Measurements from ENCODE around the gene STT3B.

The STT3B gene

DNA sequence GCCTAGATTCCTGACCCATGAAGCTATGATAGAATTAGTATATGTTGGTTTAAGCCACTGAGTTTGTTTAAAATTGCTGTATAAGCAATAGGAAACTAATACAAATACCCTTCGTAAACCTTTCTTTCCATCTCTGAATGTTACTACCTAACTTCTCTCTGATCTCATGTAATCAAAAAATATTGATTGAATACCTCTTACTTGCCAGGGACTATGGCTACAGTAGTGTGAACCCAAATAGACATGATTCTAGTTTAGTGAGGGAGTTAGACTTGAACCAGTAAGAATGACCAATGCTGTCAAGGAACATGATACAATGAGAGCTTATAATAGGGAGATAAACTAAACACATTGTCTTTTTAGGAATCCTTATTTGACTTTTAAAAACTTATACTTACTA, 19.4 kb downstream of the STT3B start:
- DNase-seq (ENCODE audit: low read depth): no peak

DNA sequence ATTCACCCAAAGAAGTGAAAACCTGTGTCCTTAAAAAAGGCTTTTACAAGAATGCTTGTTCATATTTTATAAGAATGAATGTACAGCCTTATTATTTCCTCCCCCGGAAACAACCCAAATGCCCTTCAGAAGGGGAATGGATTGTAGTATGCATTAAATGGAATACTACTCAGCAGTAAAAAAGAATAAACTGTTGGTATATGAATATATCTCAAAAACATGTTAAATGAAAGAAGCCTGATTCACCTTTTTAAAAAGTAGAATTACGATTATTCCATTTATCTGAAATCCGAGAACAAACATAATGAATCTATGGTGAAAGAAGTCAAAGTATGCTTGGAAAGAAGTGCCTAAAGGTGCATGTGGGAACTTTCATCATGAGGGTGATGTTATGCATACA, 20.5 kb downstream of the STT3B start:
- no peak for DNase-seq (ENCODE audit: low read depth)

DNA sequence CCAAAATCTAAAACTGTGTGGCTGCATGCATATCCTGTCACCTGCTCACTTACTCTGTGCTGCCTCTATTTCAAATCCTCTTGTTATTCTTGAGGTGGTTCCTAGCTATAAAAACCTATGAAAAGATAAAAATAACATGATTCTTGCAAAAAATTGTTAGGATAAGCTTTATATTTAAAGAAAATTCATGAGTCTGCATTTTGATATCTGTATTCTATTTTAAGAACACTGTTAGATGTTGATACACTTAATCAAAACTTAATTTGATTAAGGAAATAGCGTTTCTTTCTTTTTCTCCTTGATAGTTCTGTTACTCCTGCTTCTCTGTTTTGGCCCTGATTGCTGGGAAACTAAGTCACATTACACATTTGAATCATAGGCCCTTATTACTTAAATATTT, 22.5 kb downstream of the STT3B start:
- no peak for DNase-seq (ENCODE audit: low read depth)

DNA sequence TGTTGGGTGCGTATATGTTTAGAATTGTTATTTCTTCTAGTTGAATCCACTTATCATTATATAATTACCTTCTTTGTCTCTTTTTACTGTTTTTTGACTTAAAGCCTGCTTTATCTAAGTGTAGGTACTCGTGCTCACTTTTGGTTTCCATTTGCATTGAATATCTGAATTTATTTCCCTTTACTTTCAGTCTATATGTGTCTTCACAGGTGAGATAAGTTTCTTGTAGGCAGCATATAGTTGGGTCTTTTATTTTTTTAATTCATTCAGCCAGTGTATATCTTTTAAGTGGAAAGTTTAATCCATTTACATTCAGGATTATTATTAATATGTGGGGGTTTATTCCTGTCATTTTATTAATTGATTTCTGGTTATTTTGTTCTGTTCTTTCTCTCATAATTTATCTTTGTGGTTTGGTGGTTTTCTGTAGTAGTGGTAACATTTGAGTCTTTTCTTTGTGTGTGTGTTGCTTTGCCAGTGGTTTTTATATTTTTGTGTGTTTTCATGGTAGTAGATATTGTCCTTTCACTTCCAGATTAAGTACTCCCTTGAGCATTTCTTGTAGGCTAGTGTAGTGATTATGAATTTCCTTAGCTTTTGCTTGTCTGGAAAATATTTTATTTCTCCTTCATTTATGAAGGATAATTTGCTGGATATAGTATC, 27.3 kb downstream of the STT3B start:
- DNase-seq (ENCODE audit: low read depth): no peak

DNA sequence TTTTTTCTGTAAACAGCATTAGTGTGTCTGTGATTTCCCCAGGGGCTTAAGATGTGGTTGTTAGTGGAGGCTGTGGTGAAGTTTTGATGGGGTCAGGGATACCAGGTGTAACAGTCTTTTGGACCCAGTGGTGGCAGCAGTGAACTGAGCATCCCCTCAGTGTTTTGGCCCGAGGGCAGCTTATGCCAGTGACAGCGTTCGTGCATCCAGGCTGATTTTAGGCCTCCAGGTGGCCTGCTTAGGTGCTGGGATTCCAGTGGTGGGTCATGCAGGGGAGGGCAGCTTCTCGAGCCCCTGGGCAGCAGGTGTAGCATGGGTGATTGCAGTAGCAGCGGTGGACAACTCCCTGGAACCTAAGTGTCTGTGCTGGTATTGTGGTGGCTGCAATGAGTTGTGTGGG, 29.2 kb downstream of the STT3B start:
- DNase-seq (ENCODE audit: low read depth): no peak

DNA sequence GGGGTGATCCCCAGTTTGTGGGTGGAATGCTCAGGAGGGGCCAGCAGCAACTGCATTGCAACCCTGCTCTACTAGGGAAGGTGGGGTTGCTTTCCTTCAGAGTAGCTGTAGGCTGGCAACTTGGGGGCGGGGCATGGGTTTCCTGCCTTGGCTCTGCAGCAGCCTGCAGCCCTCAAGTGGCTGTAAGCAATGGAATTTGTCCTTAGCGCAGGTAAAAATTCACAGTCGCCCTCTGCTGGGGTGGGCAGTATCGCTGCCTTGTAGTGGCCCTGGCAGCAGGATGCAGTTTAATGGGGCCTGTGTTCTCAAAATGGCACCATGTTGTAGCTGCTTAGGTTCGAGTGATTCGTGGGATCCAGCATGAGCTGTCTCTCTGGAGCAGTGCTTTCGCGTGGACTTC, 29.8 kb downstream of the STT3B start:
- no peak for DNase-seq (ENCODE audit: low read depth)

DNA sequence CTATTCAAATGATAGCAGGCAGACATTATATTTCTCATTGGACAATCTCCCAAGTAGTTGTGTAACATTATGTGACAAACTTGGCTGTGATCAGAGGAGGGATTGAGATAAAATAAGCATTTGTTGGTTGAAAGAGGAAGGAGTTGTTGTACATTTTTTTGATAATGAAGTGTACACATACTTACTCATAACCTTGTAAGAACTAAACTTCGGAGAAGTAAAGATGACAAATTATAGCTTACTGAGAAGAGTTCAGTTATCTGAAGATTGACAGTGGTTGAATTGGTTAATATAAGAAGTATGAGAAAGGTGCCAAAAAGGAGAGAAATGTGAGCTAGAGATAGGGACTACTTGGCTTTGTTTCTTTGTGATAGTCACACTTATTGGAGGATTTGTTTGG, 32.6 kb downstream of the STT3B start:
- no peak for DNase-seq (ENCODE audit: low read depth)

DNA sequence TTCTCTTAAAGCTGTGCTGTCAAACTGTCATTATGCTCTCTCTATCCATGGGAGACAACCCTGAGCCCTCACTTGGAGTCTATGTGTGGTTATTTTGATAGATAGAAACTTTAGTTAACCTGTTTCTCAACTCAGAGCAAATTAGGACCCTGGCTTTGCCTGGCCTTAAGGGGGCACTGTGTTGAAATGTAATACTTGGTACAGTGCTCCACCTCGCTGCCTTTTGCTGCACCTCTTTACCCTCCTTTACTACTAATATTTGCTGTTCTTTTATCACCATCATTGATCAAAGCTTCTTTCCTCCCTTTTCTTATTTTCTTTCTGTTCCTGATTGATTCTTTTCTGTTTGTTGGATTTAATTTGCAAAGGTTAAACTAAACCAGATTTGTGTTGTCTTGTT, 34.3 kb downstream of the STT3B start:
- no peak for DNase-seq (ENCODE audit: low read depth)

DNA sequence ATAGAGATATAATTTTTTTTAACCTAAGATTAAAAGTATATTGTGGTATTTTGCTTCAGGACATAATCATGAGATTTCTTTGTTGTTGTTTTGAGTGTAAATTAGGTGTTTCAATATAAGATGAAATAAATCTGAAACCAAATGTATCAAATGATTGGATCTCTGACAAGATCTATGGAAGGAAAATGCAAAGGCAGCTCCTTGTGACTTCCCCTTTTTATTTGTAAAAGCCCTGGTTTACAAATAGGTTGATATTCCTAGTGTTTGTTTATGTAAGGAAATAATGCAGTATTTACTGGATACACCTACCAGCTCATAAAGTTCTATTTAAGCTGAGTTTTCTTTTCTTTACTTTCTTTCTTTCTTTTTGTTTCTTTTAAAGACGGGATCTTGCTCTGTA, 35.9 kb downstream of the STT3B start:
- no peak for DNase-seq (ENCODE audit: low read depth)

DNA sequence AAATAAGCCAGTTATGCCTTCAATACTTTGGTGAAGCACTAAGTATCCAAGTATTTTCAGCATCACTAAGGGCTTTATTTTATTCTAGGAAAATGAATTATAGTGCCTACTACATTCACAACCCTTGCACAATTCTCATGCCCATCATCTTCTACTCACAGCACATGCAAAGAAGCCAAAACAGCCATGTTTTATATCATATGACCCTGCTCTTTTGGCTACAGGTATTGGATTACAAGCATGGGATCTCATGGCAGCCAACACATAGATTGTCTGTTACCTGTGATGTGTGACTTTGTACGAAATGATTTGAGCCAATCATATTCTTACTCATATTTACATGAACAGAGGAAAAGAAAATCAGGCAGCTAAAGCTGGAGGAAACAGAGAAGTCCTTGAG, 38.6 kb downstream of the STT3B start:
- no peak for DNase-seq (ENCODE audit: low read depth)

DNA sequence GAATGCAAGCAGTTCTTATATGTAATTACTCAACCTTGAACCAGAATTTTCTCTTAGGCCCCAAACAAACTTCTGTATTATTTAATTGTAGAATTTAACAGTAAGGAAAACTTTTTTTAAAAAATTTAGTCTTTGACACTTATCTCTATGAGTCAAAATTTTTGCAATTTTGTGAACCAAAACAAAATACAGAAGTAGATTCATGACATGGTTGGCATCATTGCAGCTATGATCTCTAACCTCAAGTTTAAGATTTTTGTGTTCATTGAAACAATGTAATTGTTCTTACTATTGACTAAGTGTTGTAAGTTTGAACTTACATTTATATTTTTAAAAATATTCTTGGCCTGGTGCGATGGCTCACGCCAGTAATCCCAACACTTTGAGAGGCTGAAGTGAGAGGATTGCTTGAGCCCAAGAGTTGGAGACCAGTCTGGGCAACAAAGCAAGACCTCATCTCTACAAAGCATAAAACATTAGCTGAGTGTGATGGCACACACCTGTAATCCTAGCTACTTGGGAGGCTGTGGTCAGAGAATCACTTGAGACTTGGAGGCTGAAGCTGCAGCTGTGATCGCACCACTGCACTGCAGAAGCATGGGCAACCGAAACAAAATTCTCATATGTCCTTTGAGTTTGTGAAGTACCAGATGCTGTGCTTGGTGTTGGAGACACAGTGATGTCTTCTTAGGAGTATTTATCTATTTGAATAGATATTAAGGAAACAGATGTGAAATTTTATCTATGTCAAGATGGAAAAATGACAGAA, 39.7 kb downstream of the STT3B start:
- DNase-seq (ENCODE audit: low read depth): no peak

DNA sequence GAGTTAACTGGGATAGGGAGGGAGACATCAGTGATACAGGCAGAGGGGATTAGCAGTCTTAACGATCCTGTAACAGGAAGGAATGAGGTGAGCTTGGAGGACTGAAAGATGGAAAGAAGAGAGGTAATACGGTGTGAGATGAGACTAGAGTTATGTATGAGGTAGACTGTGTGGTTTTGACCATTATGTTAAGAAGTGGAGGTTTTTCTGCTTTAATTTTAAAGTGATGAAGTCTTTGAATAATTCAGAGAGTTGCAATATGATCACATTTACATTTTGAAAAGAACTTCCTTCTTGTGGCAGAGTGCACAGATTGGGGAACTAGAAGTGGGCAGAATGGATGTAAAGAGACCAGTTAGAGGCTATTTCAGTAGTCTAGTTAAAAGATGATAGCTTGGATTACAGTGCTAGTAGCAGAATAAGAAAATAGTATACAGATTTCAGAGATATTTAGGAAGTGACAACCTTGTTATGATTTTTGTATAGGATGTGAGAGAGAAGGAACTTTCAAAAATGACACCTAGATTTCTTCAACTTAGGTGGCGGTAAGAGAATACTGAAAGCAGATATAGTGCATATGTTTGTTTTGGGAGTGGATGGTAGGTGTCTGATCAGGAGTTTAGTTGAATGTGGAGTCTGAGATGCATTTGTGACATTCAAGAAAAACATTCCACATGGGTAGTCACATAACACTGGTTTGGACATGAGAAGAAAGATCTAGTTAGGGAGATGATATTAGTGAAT, 40.5 kb downstream of the STT3B start:
- DNase-seq (ENCODE audit: low read depth): no peak

DNA sequence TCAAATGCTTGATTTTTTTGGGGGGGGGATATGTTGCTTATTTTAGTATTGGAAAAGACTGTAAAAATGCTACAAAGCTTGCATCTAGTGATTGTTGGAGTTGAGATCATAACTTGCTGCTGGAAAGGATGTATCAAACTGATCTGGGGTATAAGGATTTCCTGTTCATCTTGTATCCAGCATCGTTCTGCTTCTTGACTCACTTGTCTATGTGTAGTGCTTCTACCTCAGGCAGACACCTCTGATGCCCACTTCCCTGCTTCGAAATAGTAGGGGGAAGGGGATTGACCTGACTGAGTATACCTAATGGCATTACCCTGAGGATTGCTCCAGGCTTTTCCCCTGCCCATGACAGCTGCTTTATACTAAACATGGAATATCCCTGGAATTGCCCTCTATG, 42.7 kb downstream of the STT3B start:
- no peak for DNase-seq (ENCODE audit: low read depth)

DNA sequence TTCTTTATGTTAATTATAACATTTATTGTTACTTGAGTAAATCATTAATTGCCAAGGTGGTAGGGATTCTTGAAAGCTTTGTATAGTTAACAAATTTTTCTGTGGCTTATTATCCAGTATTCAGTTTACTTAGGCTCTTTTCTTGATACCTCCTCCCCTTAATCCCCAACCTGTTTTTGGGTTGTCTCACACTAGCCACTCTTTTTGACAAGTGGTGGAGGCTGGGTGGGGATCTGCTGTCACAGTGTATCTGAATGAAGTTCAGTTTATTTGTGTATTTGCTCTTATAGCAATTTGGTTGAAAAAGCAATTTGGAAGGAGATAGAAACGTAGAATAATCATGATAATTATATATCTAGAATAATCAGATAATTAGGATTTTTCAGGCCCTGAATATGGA, 43.8 kb downstream of the STT3B start:
- no peak for DNase-seq (ENCODE audit: low read depth)

DNA sequence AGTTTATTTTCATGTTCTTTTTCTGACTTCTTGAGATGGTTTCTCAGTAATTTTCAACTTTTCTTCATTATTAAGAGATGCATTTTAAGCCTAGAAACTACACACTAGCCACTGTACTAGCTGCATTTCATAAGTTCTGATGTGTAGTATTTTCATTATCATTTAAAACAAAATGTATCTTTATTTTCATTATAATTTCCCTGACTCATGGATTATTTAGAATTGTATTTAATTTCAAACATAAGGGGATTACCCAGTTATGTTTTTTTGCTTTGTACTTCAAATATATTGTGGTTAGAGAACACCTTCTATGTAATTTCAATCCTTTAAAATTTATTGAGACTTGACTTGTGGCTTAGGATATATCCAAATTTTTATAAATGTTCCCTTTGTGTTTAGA, 44.5 kb downstream of the STT3B start:
- no peak for DNase-seq (ENCODE audit: low read depth)

DNA sequence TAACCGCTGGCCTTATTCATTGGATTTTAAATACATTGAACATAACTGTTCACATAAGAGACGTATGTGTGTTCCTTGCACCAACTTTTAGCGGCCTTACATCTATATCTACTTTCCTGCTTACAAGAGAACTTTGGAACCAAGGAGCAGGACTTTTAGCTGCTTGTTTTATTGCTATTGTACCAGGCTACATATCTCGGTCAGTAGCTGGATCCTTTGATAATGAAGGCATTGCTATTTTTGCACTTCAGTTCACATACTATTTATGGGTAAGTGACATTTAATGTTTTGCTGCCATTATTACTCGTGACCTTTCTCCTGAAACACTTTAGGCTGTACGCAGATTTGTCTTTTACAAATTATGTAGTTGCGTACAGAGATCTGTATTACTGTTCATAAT, 47.1 kb downstream of the STT3B start:
- DNase-seq (ENCODE audit: low read depth): no peak

DNA sequence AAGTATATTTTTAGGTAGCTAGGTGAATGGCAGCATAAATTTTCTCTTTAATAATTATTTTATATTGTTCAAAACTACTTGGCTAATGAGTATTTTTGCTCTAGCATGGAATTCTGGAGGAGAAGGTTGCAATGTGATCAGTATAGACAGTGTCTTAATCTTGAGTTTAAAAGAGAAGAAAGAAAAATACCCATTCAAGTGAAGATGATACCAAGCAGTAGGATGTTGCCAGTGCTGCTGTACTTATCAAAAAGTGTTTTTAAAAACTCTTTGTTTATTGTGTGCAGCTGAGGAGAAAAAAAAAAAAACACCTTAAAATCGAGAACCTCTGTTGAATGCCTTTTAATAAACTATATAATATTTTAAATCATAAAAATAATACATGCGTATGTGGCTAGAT, 47.9 kb downstream of the STT3B start:
- no peak for DNase-seq (ENCODE audit: low read depth)

DNA sequence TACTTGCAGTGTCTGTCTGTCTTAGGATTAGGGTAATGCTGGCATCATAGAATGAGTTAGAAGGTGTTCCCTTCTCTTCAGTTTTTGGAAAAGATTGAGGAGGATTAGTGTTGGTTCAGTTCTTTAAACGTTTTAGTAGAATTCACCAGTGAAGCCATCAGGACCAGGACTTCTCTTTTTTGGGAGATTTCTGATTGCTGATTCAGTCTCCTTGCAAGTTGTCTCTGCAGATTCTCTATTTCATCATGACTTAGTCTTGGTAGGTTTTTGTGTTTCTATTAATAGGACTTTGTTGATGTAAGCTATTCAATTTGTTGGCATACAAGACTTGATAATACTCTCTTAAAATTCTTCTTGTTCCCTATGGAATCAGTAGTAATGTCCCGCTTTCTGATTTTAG, 48.9 kb downstream of the STT3B start:
- DNase-seq (ENCODE audit: low read depth): no peak

DNA sequence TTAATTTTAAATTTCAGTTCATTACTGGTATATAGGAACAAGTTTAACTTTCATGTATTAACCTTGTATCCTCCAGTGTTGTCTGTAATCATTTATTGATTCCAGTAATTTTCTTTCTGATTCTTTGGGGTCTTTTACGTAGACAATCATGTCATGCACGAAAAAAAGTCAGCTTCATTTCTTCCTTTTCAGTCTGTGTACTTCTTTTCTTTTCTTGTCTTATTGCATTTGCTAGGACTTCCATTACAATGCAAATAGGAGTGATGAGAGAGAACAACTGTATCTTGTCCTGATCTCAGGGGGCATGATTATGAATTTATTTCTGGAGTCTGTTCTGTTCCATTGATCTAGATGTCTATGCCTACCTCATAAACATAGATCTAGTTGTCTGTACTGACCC, 56.5 kb downstream of the STT3B start:
- no peak for DNase-seq (ENCODE audit: low read depth)

DNA sequence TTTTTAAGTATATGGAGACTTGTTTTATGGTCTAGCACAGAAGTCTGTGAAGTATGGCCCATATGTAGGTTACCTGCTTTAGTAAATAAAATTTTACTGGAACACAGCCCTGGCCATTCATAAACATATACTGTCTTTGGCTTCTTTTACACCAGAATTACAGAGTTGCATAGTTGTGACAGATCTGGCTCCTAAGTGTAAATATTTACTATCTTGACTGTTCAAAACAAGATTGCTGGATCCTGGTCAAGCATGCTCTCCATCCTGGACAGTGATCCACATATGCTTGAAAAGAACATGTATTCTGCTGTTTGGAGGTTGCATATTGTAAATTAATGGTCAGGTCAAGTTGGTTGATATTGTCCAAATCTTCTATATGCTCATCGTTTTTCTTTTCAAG, 57.9 kb downstream of the STT3B start:
- no peak for DNase-seq (ENCODE audit: low read depth)

DNA sequence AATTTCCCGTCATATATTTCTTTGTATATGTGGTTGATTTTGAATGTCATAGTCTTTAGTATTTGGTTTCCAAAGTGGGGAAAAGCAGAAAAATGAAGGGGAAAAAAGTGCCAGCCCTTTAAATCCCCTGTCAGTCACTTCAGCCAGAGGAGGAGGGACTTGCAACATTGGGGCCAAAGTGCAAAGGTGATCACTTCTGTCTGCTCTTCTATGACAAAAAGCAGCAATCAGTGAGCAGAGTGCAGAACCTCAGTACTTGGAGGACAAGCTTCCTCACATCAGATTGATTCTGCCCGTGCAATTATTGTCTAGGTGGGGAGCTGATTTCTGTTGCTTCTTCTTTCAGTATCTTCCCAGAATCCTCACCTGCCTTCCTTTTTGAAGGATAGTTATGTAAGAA, 60.0 kb downstream of the STT3B start:
- DNase-seq (ENCODE audit: low read depth): no peak

DNA sequence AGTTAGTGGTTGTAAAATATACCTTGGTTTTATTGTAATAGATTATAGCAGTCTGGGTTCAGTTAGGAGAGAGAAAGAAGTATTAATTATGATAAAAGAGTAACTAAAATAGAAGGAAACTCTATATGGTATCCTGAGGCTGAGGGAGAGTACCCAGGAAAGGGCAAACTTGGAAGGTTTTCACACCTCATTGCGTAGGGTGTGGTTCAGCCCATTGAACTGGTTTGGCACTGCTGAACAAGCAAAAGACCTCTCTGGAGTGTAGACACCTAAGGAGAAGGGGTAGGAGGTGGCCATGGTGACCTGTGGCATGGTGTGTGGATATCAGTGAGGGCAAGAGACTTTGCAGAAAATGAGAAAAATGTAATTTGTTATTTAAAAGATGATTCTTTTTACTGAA, 63.5 kb downstream of the STT3B start:
- no peak for DNase-seq (ENCODE audit: low read depth)

DNA sequence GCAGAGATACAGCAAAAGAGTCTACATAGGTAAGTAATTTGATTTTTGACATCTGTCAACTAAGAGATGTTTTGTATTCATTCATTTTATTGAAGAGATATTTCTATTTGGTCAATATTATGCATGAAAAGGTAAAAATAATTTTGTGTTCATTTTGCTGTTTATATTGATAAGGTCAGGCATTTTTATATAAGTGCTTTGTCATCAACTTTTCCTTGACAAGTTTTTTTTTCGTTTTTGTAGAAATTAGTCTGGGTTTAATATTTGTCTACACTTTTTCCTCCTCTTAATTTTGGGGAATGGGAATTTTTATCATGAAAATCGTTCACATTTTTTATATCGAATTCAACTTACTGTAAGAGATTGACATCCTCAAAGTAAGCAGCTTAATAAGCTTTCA, 67.7 kb downstream of the STT3B start:
- no peak for DNase-seq (ENCODE audit: low read depth)
